GM12878 (cell line): ENCODE data around the gene EAF1. TPM values are rescaled to one million over a fixed set of nuclear protein-coding genes. Genes with fewer than 3 reads are reported as not detected.

Experiments used
- ATAC-seq: fragments of 200-7000 bp; cut with Tn5 transposase; 3 replicates; pipeline ENCODE4 v1.9.1; 2020; ENCODE audit warnings: mild to moderate bottlenecking, moderate library complexity
- BruUV-seq: library from RNA; stranded (reverse); fragments of 400-500 nt; replicated peaks from 2 replicates; lab custom pipeline; 2021; lab: Mats Ljungman, UMichigan
- CTCF ChIA-PET: fragments of 300-600 bp; sonication (Branson Sonifier 250); formaldehyde crosslinking; extraction: SDS; loops from one replicate; lab custom pipeline; 2021; ENCODE audit warnings: inconsistent platforms; lab: Yijun Ruan, JAX
- POLR2A ChIA-PET: fragments of 350-600 bp; formaldehyde crosslinking; extraction: SDS; loops from one replicate; lab custom pipeline; 2021; ENCODE audit warnings: inconsistent platforms; lab: Charles Lee
- RAD21 ChIA-PET: fragments of 300-600 bp; sonication (Branson Sonifier 250); formaldehyde crosslinking; loops from one replicate; lab custom pipeline; 2023; ENCODE audit warnings: antibody characterized with exemption; ENCODE audit not compliant: unreplicated experiment; lab: Charles Lee
- SMC1A ChIA-PET: fragments of 300-600 bp; sonication (Branson Sonifier 250); formaldehyde crosslinking; loops from one replicate; lab custom pipeline; 2023; ENCODE audit not compliant: unreplicated experiment, uncharacterized antibody; lab: Charles Lee
- DNase-seq: peaks from one replicate; pipeline ENCODE4 v3.0.0-alpha.2; 2011; ENCODE audit warnings: low read depth, low spot score
- FAIRE-seq: peaks from 3 replicates; lab custom pipeline; 2011; peaks lifted over from hg19 to GRCh38; lab: Jason Lieb, UNC
- H2AFZ ChIP-seq: 2 replicates; pipeline ENCODE4 v1.6.0; 2011; ENCODE audit warnings: low read depth, low read length, control low read depth; ENCODE audit not compliant: control insufficient read depth
- H3K27ac ChIP-seq: 2 replicates; pipeline ENCODE4 v1.5.1; 2011; ENCODE audit warnings: control low read depth; ENCODE audit not compliant: control insufficient read depth, insufficient read depth
- H3K27me3 ChIP-seq, 2 experiments: replicated peaks in 1 of 2; 2 replicates each; pipeline versions ENCODE4 v1.6.0 to v1.6.1; 2011; ENCODE audit warnings: low read length in 1 of 2; ENCODE audit not compliant: control insufficient read depth in 2 of 2, insufficient read depth in 2 of 2
- H3K36me3 ChIP-seq, 2 experiments: 2 replicates each; pipeline ENCODE4 v1.5.1; 2011; ENCODE audit warnings: low read length in 1 of 2; ENCODE audit not compliant: control insufficient read depth in 2 of 2, insufficient read depth in 2 of 2
- H3K4me1 ChIP-seq: 2 replicates; pipeline ENCODE4 v1.6.1; 2011; ENCODE audit warnings: mild to moderate bottlenecking, low read length, moderate library complexity, mixed read lengths; ENCODE audit not compliant: control insufficient read depth, insufficient read depth
- H3K4me2 ChIP-seq: 2 replicates; pipeline ENCODE4 v1.6.0; 2011; ENCODE audit warnings: control low read depth; ENCODE audit not compliant: control insufficient read depth, insufficient read depth
- H3K4me3 ChIP-seq: fragments of 200-600 bp; sonication (generic); 2 replicates; pipeline ENCODE4 v1.5.1; 2016
- H3K79me2 ChIP-seq: 2 replicates; pipeline ENCODE4 v1.6.0; 2011; ENCODE audit warnings: low read length; ENCODE audit not compliant: control insufficient read depth, insufficient read depth
- H3K9ac ChIP-seq: 2 replicates; pipeline ENCODE4 v1.8.0; 2011; ENCODE audit warnings: low read length, control low read depth, mixed read lengths; ENCODE audit not compliant: control insufficient read depth, insufficient read depth
- H3K9me3 ChIP-seq: replicated peaks from 3 replicates; pipeline ENCODE4 v1.5.1; 2011; ENCODE audit warnings: mild to moderate bottlenecking, low read length; ENCODE audit not compliant: control insufficient read depth, insufficient read depth
- H4K20me1 ChIP-seq: 2 replicates; pipeline ENCODE4 v1.6.0; 2011; ENCODE audit not compliant: control insufficient read depth, insufficient read depth
- CBFB ChIP-seq: IDR thresholded peaks from 2 replicates; pipeline ENCODE4 v1.6.1; 2016; ENCODE audit warnings: antibody characterized with exemption, low read depth
- CEBPB ChIP-seq, 2 experiments: fragments of 150-350 bp in 1 of 2; IDR thresholded peaks; 2 replicates each; pipeline ENCODE4 v1.6.1; 2012 to 2014; ENCODE audit warnings: low read depth in 2 of 2, low read length in 2 of 2, borderline replicate concordance in 1 of 2, inconsistent platforms in 1 of 2
- EED ChIP-seq: sonication (generic); IDR thresholded peaks from 2 replicates; pipeline ENCODE4 v1.6.1; 2016; ENCODE audit warnings: antibody characterized with exemption, low read depth
- EP300 ChIP-seq, 2 experiments: fragments of 150-350 bp in 1 of 2; IDR thresholded peaks; 2 replicates each; pipeline ENCODE4 v1.6.1; 2011 to 2012; ENCODE audit warnings: low read depth in 2 of 2, low read length in 2 of 2, borderline replicate concordance in 1 of 2, improper control_type of control experiment in 1 of 2, inconsistent platforms in 1 of 2; ENCODE audit not compliant: control insufficient read depth in 1 of 2
- IRF4 ChIP-seq: IDR thresholded peaks from 2 replicates; pipeline ENCODE4 v1.6.1; 2011; ENCODE audit warnings: low read depth, low read length
- MEF2A ChIP-seq: IDR thresholded peaks from 2 replicates; pipeline ENCODE4 v1.6.1; 2011; ENCODE audit warnings: low read depth, mild to moderate bottlenecking, low read length, moderate library complexity; ENCODE audit not compliant: insufficient read depth
- MYB ChIP-seq: fragments of 150-350 bp; IDR thresholded peaks from 2 replicates; pipeline ENCODE4 v1.6.1; 2014; ENCODE audit warnings: mild to moderate bottlenecking, low read depth, low read length, borderline replicate concordance
- NRF1 ChIP-seq: conservative IDR thresholded peaks from 2 replicates; pipeline ENCODE4 v1.6.1; 2011; ENCODE audit warnings: mild to moderate bottlenecking, low read depth, low read length, improper control_type of control experiment
- RFX5 ChIP-seq: IDR thresholded peaks from 2 replicates; pipeline ENCODE4 v1.6.1; 2011; ENCODE audit warnings: low read depth, low read length, improper control_type of control experiment
- TCF7 ChIP-seq: IDR thresholded peaks from 2 replicates; pipeline ENCODE4 v1.6.1; 2014; ENCODE audit warnings: antibody characterized with exemption, borderline replicate concordance
- USF1 ChIP-seq: IDR thresholded peaks from 2 replicates; pipeline ENCODE4 v1.6.1; 2011; ENCODE audit warnings: borderline replicate concordance, low read depth, mild to moderate bottlenecking, moderate library complexity, mixed read lengths, low read length; ENCODE audit not compliant: insufficient read depth; ENCODE audit errors: extremely low read length
- WGBS: methylation state at CpG from one replicate; pipeline ENCODE4 v1.1.6; 2016; ENCODE audit warnings: low lambda C conversion rate; ENCODE audit not compliant: insufficient replicate concordance, insufficient coverage; ENCODE audit errors: missing lambda C conversion rate; 5-methylcytosine and 5-hydroxymethylcytosine counted together
- in situ Hi-C: fragments of 300-500 bp; cut with MboI; formaldehyde crosslinking; loops from 9 replicates; pipeline ENCODE4 v1.14.3; 2018; ENCODE audit warnings: mixed read lengths
- intact Hi-C: fragments of 100-400 bp; cut with micrococcal nuclease; formaldehyde crosslinking; loops from one replicate; pipeline ENCODE4 v1.14.2; 2022; ENCODE audit not compliant: unreplicated experiment
- polyA plus RNA-seq, 11 experiments: library from polyadenylated mRNA; depleted of rRNA in 4 of 11; unstranded in 6 of 11; stranded (reverse) in 5 of 11; fragments of >200 nt; fragmentation: Nextera tagmentation in 4 of 11; fragmentation: Illumina TruSeq in 1 of 11; extraction: Ambion mirVana in 4 of 11; extraction: Trizol in 1 of 11; gene quantifications; 1 replicate in 1 of 11; 2 replicates in 10 of 11; pipeline versions ENCODE4 v1.2.1 to v1.2.3, GENCODE V29; 2011 to 2016; ENCODE audit warnings: inconsistent platforms in 2 of 11, missing spikeins in 2 of 11, low read depth in 1 of 11
- total RNA-seq, 4 experiments: library from RNA; depleted of rRNA in 3 of 4; stranded (reverse); fragments of >200 nt in 3 of 4; fragmentation: Illumina TruSeq in 1 of 4; extraction: Trizol in 1 of 4; gene quantifications; 2 replicates each; pipeline versions ENCODE4 v1.2.1 to v1.2.3, GENCODE V29; 2013 to 2021
- TF ChIP-seq, protein P1 (sequence below): fragments of 150-350 bp; IDR thresholded peaks from 2 replicates; pipeline ENCODE4 v1.6.1; 2014; ENCODE audit warnings: mild to moderate bottlenecking, low read depth, low read length
- TF ChIP-seq, protein P2 (sequence below): IDR thresholded peaks from 2 replicates; pipeline ENCODE4 v1.6.1; 2011; ENCODE audit warnings: mild to moderate bottlenecking, low read depth, low read length, moderate library complexity; ENCODE audit not compliant: insufficient replicate concordance
- TF ChIP-seq, protein P3 (sequence below): IDR thresholded peaks from 2 replicates; pipeline ENCODE4 v1.6.1; 2012; ENCODE audit warnings: low read depth, low read length, improper control_type of control experiment

Gene EAF1
- total and polyA plus RNA-seq, 10 of the 15 experiments (the other 5 are each of a cell fraction or from before 2014, with no cell fraction given): 6.8 to 21.6 (median 15.6) TPM

- TF ChIP-seq MYB (no peak), USF1 (no peak), EED (peak; percentile 12; the same call in 1 of the 2 replicates), RFX5 (no peak), TCF7 (no peak), CBFB (peak; percentile 81), MEF2A (no peak)
Observed at GRCh38 chr3:15427182-15427880, at the start of gene EAF1, which contains the start of gene METTL6 (continued).

GRCh38 chr3:15377961-15378791 is 49.2 kb upstream of the EAF1 start:
- Histone ChIP-seq H3K4me1 (peaks cover 16% of the 10 kb centered on the region), H3K9me3 (no peaks in the 10 kb centered on the region), H2AFZ (peak overlapping the region; percentile 85), H3K9ac (no peak overlapping the region), H3K4me2 (peak overlapping the region; percentile 52), H3K4me3 (no peak overlapping the region), H3K27ac (peak overlapping the region; percentile 27; the same call in 1 of the 2 replicates), H4K20me1 (no peaks in the 10 kb centered on the region), H3K79me2 (no peaks in the 10 kb centered on the region), H3K36me3 (no peaks in the 10 kb centered on the region), H3K27me3 (no peaks in the 10 kb centered on the region)
- intact Hi-C loops (loop anchor here (1.0 kb wide), 3 partner anchors 17 to 110 kb away; partner anchors contain the start of gene SH3BP5), in situ Hi-C loops (no loop called here)
- no TSS peak for BruUV-seq
- peak; percentile 95 for ATAC-seq
- RAD21 ChIA-PET: interaction anchor here (0.7 to 7.8 kb wide), 11 partner anchors 17 to 178 kb away, joined by 3 to 137 read pairs (median 7); partner anchors contain the start of gene SH3BP5
- SMC1A ChIA-PET: interaction anchor here (0.8 to 7.0 kb wide), 20 partner anchors 11 to 260 kb away, joined by 3 to 136 read pairs (median 4); partner anchors contain the start of gene CAPN7
- POLR2A ChIA-PET: interaction anchor here (1.1 kb wide), 1 partner anchor 110 kb away, joined by 5 read pairs; no protein-coding TSS in a partner anchor
- CTCF ChIA-PET: interaction anchor here (0.7 to 11.0 kb wide), 23 partner anchors 8 to 427 kb away, joined by 3 to 228 read pairs (median 4); partner anchors contain the start of gene SH3BP5
- peak; percentile 98 for FAIRE-seq
- DNase-seq: peak; percentile 81
- WGBS: 17% methylated on average over 16 of the region's 16 CpGs
- TF ChIP-seq CEBPB (IDR thresholded peaks at IDR 0.05; ENCODE audit: borderline replicate concordance in 1 of 2, low read depth in 2 of 2, low read length in 2 of 2) (no peak), NRF1 (no peak), IRF4 (0 out of 2 replicates have a peak, but pooled peaks have one; percentile 29), MYB (no peak), EP300 (IDR thresholded peaks at IDR 0.05; ENCODE audit: borderline replicate concordance in 1 of 2, control insufficient read depth in 1 of 2, low read depth in 2 of 2, low read length in 2 of 2) (peak; percentile 44 to 85; a peak in 2 of 4 replicates)
- TF ChIP-seq, protein P1, sequence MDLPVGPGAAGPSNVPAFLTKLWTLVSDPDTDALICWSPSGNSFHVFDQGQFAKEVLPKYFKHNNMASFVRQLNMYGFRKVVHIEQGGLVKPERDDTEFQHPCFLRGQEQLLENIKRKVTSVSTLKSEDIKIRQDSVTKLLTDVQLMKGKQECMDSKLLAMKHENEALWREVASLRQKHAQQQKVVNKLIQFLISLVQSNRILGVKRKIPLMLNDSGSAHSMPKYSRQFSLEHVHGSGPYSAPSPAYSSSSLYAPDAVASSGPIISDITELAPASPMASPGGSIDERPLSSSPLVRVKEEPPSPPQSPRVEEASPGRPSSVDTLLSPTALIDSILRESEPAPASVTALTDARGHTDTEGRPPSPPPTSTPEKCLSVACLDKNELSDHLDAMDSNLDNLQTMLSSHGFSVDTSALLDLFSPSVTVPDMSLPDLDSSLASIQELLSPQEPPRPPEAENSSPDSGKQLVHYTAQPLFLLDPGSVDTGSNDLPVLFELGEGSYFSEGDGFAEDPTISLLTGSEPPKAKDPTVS: peak; percentile 85
- TF ChIP-seq, protein P2, sequence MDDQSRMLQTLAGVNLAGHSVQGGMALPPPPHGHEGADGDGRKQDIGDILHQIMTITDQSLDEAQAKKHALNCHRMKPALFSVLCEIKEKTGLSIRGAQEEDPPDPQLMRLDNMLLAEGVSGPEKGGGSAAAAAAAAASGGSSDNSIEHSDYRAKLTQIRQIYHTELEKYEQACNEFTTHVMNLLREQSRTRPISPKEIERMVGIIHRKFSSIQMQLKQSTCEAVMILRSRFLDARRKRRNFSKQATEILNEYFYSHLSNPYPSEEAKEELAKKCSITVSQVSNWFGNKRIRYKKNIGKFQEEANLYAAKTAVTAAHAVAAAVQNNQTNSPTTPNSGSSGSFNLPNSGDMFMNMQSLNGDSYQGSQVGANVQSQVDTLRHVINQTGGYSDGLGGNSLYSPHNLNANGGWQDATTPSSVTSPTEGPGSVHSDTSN: no peak
- TF ChIP-seq, protein P3, sequence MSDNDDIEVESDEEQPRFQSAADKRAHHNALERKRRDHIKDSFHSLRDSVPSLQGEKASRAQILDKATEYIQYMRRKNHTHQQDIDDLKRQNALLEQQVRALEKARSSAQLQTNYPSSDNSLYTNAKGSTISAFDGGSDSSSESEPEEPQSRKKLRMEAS: no peak
